A549 (cell line): ENCODE measurements around the gene CSTPP1.

Experiments used
- CTCF ChIP-seq: fragments of >200 bp; sonication (Bioruptor Twin); formaldehyde crosslinking; IDR thresholded peaks from 3 replicates; pipeline ENCODE4 v1.5.1; 2016
- EP300 ChIP-seq, 2 experiments: fragments of >200 bp; sonication (Bioruptor Twin); formaldehyde crosslinking; IDR thresholded peaks; 2 replicates in 1 of 2; 3 replicates in 1 of 2; pipeline ENCODE4 v1.6.1; 2016 to 2017
- ESRRA ChIP-seq: fragments of 150-350 bp; IDR thresholded peaks from 2 replicates; pipeline ENCODE4 v1.6.1; 2014; ENCODE audit warnings: mild to moderate bottlenecking, low read length, borderline replicate concordance
- MAX ChIP-seq: IDR thresholded peaks from 2 replicates; pipeline ENCODE4 v1.6.1; 2012
- NR3C1 ChIP-seq: fragments of >200 bp; sonication (Bioruptor Twin); formaldehyde crosslinking; IDR thresholded peaks from 3 replicates; pipeline ENCODE4 v1.6.1; 2017
- POLR2A ChIP-seq: IDR thresholded peaks from 2 replicates; pipeline ENCODE4 v1.6.1; 2012; ENCODE audit warnings: mild to moderate bottlenecking, low read length
- POLR2AphosphoS2 ChIP-seq: conservative IDR thresholded peaks from 2 replicates; pipeline ENCODE4 v1.6.1; 2012; ENCODE audit warnings: low read length, improper control_type of control experiment, inconsistent platforms
- TFCP2L1 ChIP-seq: fragments of 250-450 bp; sonication (Bioruptor Pico); IDR thresholded peaks from 2 replicates; pipeline ENCODE4 v1.5.0; 2021; ENCODE audit warnings: mild to moderate bottlenecking

GRCh38 chr11:46961041-46961440 lies 24.5 kb downstream of the CSTPP1 start:
- TF ChIP-seq EP300 (IDR thresholded peaks at IDR 0.05) = no peak
- no peak for TF ChIP-seq CTCF
- TF ChIP-seq TFCP2L1 (CRISPR knock-in tag) = no peak
- no peak for TF ChIP-seq NR3C1
- no peak for TF ChIP-seq ESRRA
- no peak for TF ChIP-seq POLR2AphosphoS2
- no peak for TF ChIP-seq POLR2A
- no peak for TF ChIP-seq MAX
